GM12878 (cell line): ENCODE results near the gene IL17RA. TPM values are rescaled to one million over a fixed set of nuclear protein-coding genes. Genes with fewer than 3 reads are reported as not detected.

ENCODE experiments used
- ATAC-seq: fragments of 200-7000 bp; cut with Tn5 transposase; 3 replicates; pipeline ENCODE4 v1.9.1; 2020; ENCODE audit warnings: mild to moderate bottlenecking, moderate library complexity
- BruUV-seq: library from RNA; stranded (reverse); fragments of 400-500 nt; replicated peaks from 2 replicates; lab custom pipeline; 2021; lab: Mats Ljungman, UMichigan
- CTCF ChIA-PET: fragments of 300-600 bp; sonication (Branson Sonifier 250); formaldehyde crosslinking; extraction: SDS; loops from one replicate; lab custom pipeline; 2021; ENCODE audit warnings: inconsistent platforms; lab: Yijun Ruan, JAX
- POLR2A ChIA-PET: fragments of 350-600 bp; formaldehyde crosslinking; extraction: SDS; loops from one replicate; lab custom pipeline; 2021; ENCODE audit warnings: inconsistent platforms; lab: Charles Lee
- RAD21 ChIA-PET: fragments of 300-600 bp; sonication (Branson Sonifier 250); formaldehyde crosslinking; loops from one replicate; lab custom pipeline; 2023; ENCODE audit warnings: antibody characterized with exemption; ENCODE audit not compliant: unreplicated experiment; lab: Charles Lee
- SMC1A ChIA-PET: fragments of 300-600 bp; sonication (Branson Sonifier 250); formaldehyde crosslinking; loops from one replicate; lab custom pipeline; 2023; ENCODE audit not compliant: unreplicated experiment, uncharacterized antibody; lab: Charles Lee
- DNase-seq: peaks from one replicate; pipeline ENCODE4 v3.0.0-alpha.2; 2011; ENCODE audit warnings: low read depth, low spot score
- FAIRE-seq: peaks from 3 replicates; lab custom pipeline; 2011; peaks lifted over from hg19 to GRCh38; lab: Jason Lieb, UNC
- H2AFZ ChIP-seq: 2 replicates; pipeline ENCODE4 v1.6.0; 2011; ENCODE audit warnings: low read depth, low read length, control low read depth; ENCODE audit not compliant: control insufficient read depth
- H3K27ac ChIP-seq: 2 replicates; pipeline ENCODE4 v1.5.1; 2011; ENCODE audit warnings: control low read depth; ENCODE audit not compliant: control insufficient read depth, insufficient read depth
- H3K27me3 ChIP-seq, 2 experiments: replicated peaks in 1 of 2; 2 replicates each; pipeline versions ENCODE4 v1.6.0 to v1.6.1; 2011; ENCODE audit warnings: low read length in 1 of 2; ENCODE audit not compliant: control insufficient read depth in 2 of 2, insufficient read depth in 2 of 2
- H3K36me3 ChIP-seq, 2 experiments: 2 replicates each; pipeline ENCODE4 v1.5.1; 2011; ENCODE audit warnings: low read length in 1 of 2; ENCODE audit not compliant: control insufficient read depth in 2 of 2, insufficient read depth in 2 of 2
- H3K4me1 ChIP-seq: 2 replicates; pipeline ENCODE4 v1.6.1; 2011; ENCODE audit warnings: mild to moderate bottlenecking, low read length, moderate library complexity, mixed read lengths; ENCODE audit not compliant: control insufficient read depth, insufficient read depth
- H3K4me2 ChIP-seq: 2 replicates; pipeline ENCODE4 v1.6.0; 2011; ENCODE audit warnings: control low read depth; ENCODE audit not compliant: control insufficient read depth, insufficient read depth
- H3K4me3 ChIP-seq: fragments of 200-600 bp; sonication (generic); 2 replicates; pipeline ENCODE4 v1.5.1; 2016
- H3K79me2 ChIP-seq: 2 replicates; pipeline ENCODE4 v1.6.0; 2011; ENCODE audit warnings: low read length; ENCODE audit not compliant: control insufficient read depth, insufficient read depth
- H3K9ac ChIP-seq: 2 replicates; pipeline ENCODE4 v1.8.0; 2011; ENCODE audit warnings: low read length, control low read depth, mixed read lengths; ENCODE audit not compliant: control insufficient read depth, insufficient read depth
- H3K9me3 ChIP-seq: replicated peaks from 3 replicates; pipeline ENCODE4 v1.5.1; 2011; ENCODE audit warnings: mild to moderate bottlenecking, low read length; ENCODE audit not compliant: control insufficient read depth, insufficient read depth
- H4K20me1 ChIP-seq: 2 replicates; pipeline ENCODE4 v1.6.0; 2011; ENCODE audit not compliant: control insufficient read depth, insufficient read depth
- ATF7 ChIP-seq: fragments of 450-650 bp; IDR thresholded peaks from 2 replicates; pipeline ENCODE4 v1.6.1; 2016; ENCODE audit warnings: low read depth, mild to moderate bottlenecking
- FOXM1 ChIP-seq: IDR thresholded peaks from 2 replicates; pipeline ENCODE4 v1.6.1; 2012; ENCODE audit warnings: low read depth, mild to moderate bottlenecking, inconsistent platforms, low read length, moderate library complexity
- GATAD2B ChIP-seq: fragments of 450-650 bp; conservative IDR thresholded peaks from 2 replicates; pipeline ENCODE4 v1.6.1; 2017; ENCODE audit warnings: low read depth, mild to moderate bottlenecking, moderate library complexity
- NFXL1 ChIP-seq: fragments of 450-650 bp; IDR thresholded peaks from 2 replicates; pipeline ENCODE4 v1.6.1; 2017; ENCODE audit warnings: antibody characterized with exemption, mild to moderate bottlenecking, borderline replicate concordance
- NR2F1 ChIP-seq: fragments of 450-650 bp; conservative IDR thresholded peaks from 2 replicates; pipeline ENCODE4 v1.6.1; 2017; ENCODE audit warnings: mild to moderate bottlenecking
- TAF1 ChIP-seq: IDR thresholded peaks from 2 replicates; pipeline ENCODE4 v1.6.1; 2011; ENCODE audit warnings: mild to moderate bottlenecking, low read depth, low read length, borderline replicate concordance
- ZNF24 ChIP-seq: fragments of 450-650 bp; IDR thresholded peaks from 2 replicates; pipeline ENCODE4 v1.6.1; 2017; ENCODE audit warnings: antibody characterized with exemption, mild to moderate bottlenecking
- WGBS: methylation state at CpG from one replicate; pipeline ENCODE4 v1.1.6; 2016; ENCODE audit warnings: low lambda C conversion rate; ENCODE audit not compliant: insufficient replicate concordance, insufficient coverage; ENCODE audit errors: missing lambda C conversion rate; 5-methylcytosine and 5-hydroxymethylcytosine counted together
- in situ Hi-C: fragments of 300-500 bp; cut with MboI; formaldehyde crosslinking; loops from 9 replicates; pipeline ENCODE4 v1.14.3; 2018; ENCODE audit warnings: mixed read lengths
- intact Hi-C: fragments of 100-400 bp; cut with micrococcal nuclease; formaldehyde crosslinking; loops from one replicate; pipeline ENCODE4 v1.14.2; 2022; ENCODE audit not compliant: unreplicated experiment
- polyA plus RNA-seq, 11 experiments: library from polyadenylated mRNA; depleted of rRNA in 4 of 11; unstranded in 6 of 11; stranded (reverse) in 5 of 11; fragments of >200 nt; fragmentation: Nextera tagmentation in 4 of 11; fragmentation: Illumina TruSeq in 1 of 11; extraction: Ambion mirVana in 4 of 11; extraction: Trizol in 1 of 11; gene quantifications; 1 replicate in 1 of 11; 2 replicates in 10 of 11; pipeline versions ENCODE4 v1.2.1 to v1.2.3, GENCODE V29; 2011 to 2016; ENCODE audit warnings: inconsistent platforms in 2 of 11, missing spikeins in 2 of 11, low read depth in 1 of 11
- total RNA-seq, 4 experiments: library from RNA; depleted of rRNA in 3 of 4; stranded (reverse); fragments of >200 nt in 3 of 4; fragmentation: Illumina TruSeq in 1 of 4; extraction: Trizol in 1 of 4; gene quantifications; 2 replicates each; pipeline versions ENCODE4 v1.2.1 to v1.2.3, GENCODE V29; 2013 to 2021
- TF ChIP-seq, protein P1 (sequence below): IDR thresholded peaks from 2 replicates; pipeline ENCODE4 v1.6.1; 2011; ENCODE audit warnings: borderline replicate concordance, low read depth, mild to moderate bottlenecking, moderate library complexity, mixed read lengths, low read length; ENCODE audit not compliant: insufficient read depth; ENCODE audit errors: extremely low read length
- TF ChIP-seq, protein P2 (sequence below): fragments of 450-650 bp; IDR thresholded peaks from 2 replicates; pipeline ENCODE4 v1.6.1; 2018; ENCODE audit warnings: mild to moderate bottlenecking, low read depth, moderate library complexity; ENCODE audit not compliant: partially characterized antibody
- TF ChIP-seq, protein P3 (sequence below): IDR thresholded peaks from 2 replicates; pipeline ENCODE4 v1.6.1; 2011; ENCODE audit warnings: low read depth, low read length, improper control_type of control experiment, borderline replicate concordance

The IL17RA gene
- total and polyA plus RNA-seq, 10 of the 15 experiments (the other 5 are each of a cell fraction or from before 2014, with no cell fraction given), result 0.71 to 10.2 (median 4.2) TPM

DNA sequence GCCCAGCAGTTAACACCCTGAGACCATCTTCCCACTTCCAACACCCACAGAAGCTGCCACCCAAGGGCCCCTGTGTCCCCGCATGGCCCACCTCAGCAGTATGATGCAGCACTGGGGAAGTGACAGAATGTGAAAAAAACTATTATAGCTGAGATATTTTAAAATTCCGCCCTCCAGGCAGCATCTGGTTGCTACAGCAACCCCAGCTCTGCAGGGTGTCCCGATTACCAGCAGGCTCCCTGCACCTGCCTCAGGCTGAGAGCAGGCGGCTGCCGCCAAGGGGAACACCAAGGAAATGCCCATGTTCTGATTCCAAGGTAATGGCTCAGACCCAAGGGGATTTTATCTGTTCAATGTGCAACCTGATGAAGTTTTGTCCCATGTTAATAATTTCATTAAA lies 46.9 kb downstream of the IL17RA start:
- H3K36me3 ChIP-seq, result no peaks in the 10 kb centered on the region
- H3K4me2 ChIP-seq, result no peak overlapping the region
- H3K4me3 ChIP-seq, result no peak overlapping the region
- RAD21 ChIA-PET, result no interaction called here
- POLR2A ChIA-PET, result no interaction called here
- no peak overlapping the region for H3K9ac ChIP-seq
- FAIRE-seq (no peak), ATAC-seq (no peak), DNase-seq (no peak)
- intact Hi-C loops (no loop called here), in situ Hi-C loops (no loop called here)
- H2AFZ ChIP-seq, result no peak overlapping the region
- SMC1A ChIA-PET, result no interaction called here
- no peaks in the 10 kb centered on the region for H3K27me3 ChIP-seq
- no peaks in the 10 kb centered on the region for H3K4me1 ChIP-seq
- CTCF ChIA-PET, result no interaction called here
- BruUV-seq, result no TSS peak
- no peak for TF ChIP-seq NFXL1
- no peak for TF ChIP-seq NR2F1
- TF ChIP-seq GATAD2B, result no peak
- TF ChIP-seq FOXM1, result no peak
- TF ChIP-seq, protein P1, sequence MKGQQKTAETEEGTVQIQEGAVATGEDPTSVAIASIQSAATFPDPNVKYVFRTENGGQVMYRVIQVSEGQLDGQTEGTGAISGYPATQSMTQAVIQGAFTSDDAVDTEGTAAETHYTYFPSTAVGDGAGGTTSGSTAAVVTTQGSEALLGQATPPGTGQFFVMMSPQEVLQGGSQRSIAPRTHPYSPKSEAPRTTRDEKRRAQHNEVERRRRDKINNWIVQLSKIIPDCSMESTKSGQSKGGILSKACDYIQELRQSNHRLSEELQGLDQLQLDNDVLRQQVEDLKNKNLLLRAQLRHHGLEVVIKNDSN, result no peak
- no peak for TF ChIP-seq ATF7
- TF ChIP-seq ZNF24, result no peak
- TF ChIP-seq, protein P2, sequence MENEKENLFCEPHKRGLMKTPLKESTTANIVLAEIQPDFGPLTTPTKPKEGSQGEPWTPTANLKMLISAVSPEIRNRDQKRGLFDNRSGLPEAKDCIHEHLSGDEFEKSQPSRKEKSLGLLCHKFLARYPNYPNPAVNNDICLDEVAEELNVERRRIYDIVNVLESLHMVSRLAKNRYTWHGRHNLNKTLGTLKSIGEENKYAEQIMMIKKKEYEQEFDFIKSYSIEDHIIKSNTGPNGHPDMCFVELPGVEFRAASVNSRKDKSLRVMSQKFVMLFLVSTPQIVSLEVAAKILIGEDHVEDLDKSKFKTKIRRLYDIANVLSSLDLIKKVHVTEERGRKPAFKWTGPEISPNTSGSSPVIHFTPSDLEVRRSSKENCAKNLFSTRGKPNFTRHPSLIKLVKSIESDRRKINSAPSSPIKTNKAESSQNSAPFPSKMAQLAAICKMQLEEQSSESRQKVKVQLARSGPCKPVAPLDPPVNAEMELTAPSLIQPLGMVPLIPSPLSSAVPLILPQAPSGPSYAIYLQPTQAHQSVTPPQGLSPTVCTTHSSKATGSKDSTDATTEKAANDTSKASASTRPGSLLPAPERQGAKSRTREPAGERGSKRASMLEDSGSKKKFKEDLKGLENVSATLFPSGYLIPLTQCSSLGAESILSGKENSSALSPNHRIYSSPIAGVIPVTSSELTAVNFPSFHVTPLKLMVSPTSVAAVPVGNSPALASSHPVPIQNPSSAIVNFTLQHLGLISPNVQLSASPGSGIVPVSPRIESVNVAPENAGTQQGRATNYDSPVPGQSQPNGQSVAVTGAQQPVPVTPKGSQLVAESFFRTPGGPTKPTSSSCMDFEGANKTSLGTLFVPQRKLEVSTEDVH, result no peak
- no peak for TF ChIP-seq TAF1
- TF ChIP-seq, protein P3, sequence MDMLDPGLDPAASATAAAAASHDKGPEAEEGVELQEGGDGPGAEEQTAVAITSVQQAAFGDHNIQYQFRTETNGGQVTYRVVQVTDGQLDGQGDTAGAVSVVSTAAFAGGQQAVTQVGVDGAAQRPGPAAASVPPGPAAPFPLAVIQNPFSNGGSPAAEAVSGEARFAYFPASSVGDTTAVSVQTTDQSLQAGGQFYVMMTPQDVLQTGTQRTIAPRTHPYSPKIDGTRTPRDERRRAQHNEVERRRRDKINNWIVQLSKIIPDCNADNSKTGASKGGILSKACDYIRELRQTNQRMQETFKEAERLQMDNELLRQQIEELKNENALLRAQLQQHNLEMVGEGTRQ, result no peak
- H3K27ac ChIP-seq, result no peak overlapping the region
- WGBS, result 34% methylated on average over 5 of the region's 5 CpGs
- H4K20me1 ChIP-seq, result no peaks in the 10 kb centered on the region
- no peaks in the 10 kb centered on the region for H3K9me3 ChIP-seq
- H3K79me2 ChIP-seq, result no peaks in the 10 kb centered on the region
